Heart left ventricle (tissue), 13 donors: ENCODE data around the gene TSPAN32.

Source experiments
- POLR2A ChIP-seq, 2 donors: fragments of 450-650 bp; IDR thresholded peaks; one replicate each; pipeline ENCODE4 v1.6.1; 2017; ENCODE audit warnings: antibody characterized with exemption in 2 of 2, mild to moderate bottlenecking in 2 of 2, moderate library complexity in 2 of 2
- TF ChIP-seq, protein P1 (sequence below), 12 donors: fragments of 200-600 bp; sonication (generic) in 4 of 12; IDR thresholded peaks; one replicate each; pipeline versions ENCODE4 v1.5.0 to v1.8.0; 2018 to 2022; ENCODE audit warnings: antibody characterized with exemption in 12 of 12, mild to moderate bottlenecking in 5 of 12
- donor health status: ischemic (EF 13 %, LVEDD 7.1; RV severe dilation, severe dysfunction).
- donor health status: DM: no; HTN: yes; CAD: no.
- donor health status: DM: no; HTN: no; CAD: no.
- donor health status: ischemic (EF 25% LVEDD 6.9; RV normal size, moderate dysfunction).
- donor health status: ischemic (EF 25% LVEDD 5.7; RV mildly dilated, moderate dysfunction).
- donor health status: ischemic (EF 35%, LVEDD 5.7; RV mildly dilated, moderate dysfunction).
- donor health status: nonischemic (EF 11% LVEDD 7.7; RV severe dilation, severe dysfunction).
- donor health status: DM: yes; HTN: yes; CAD: no.
- donor health status: PGD.
- donor health status: ischemic (EF 29% LVEDD 5.4; RV normal size, mild dysfunction).
- donor health status: nonischemic (EF 23%, LVEDD 6.1; RV moderate dilation, normal function).

DNA sequence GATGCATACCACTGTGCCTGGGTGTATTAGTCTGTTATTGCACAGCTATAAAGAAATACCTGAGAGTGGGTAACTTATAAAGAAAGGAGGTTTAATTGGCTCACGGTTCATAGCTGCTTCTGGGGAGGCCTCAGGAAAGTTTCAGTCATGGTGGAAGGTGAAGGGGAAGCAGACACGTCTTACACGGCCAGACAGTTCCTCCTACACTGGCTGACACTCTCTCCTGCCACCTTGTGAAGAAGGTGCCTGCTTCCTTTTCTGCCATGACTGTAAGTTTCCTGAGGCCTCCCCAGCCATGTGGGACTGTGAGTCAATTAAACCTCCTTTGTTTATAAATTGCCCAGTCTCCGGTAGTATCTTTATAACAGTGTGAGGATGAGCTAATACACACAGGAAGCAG, 41.7 kb downstream of the TSPAN32 start:
- TF ChIP-seq, protein P1, sequence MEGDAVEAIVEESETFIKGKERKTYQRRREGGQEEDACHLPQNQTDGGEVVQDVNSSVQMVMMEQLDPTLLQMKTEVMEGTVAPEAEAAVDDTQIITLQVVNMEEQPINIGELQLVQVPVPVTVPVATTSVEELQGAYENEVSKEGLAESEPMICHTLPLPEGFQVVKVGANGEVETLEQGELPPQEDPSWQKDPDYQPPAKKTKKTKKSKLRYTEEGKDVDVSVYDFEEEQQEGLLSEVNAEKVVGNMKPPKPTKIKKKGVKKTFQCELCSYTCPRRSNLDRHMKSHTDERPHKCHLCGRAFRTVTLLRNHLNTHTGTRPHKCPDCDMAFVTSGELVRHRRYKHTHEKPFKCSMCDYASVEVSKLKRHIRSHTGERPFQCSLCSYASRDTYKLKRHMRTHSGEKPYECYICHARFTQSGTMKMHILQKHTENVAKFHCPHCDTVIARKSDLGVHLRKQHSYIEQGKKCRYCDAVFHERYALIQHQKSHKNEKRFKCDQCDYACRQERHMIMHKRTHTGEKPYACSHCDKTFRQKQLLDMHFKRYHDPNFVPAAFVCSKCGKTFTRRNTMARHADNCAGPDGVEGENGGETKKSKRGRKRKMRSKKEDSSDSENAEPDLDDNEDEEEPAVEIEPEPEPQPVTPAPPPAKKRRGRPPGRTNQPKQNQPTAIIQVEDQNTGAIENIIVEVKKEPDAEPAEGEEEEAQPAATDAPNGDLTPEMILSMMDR (IDR thresholded peaks at IDR 0.05), result no peak
- no peak for TF ChIP-seq POLR2A (IDR thresholded peaks at IDR 0.05)
